GM12801 (cell line): ENCODE data around the gene NANOG.

ENCODE experiments used
- CTCF ChIP-seq: IDR thresholded peaks from one replicate; pipeline ENCODE4 v1.5.1; 2011; ENCODE audit warnings: control low read depth; ENCODE audit not compliant: insufficient read length; ENCODE audit errors: extremely low read depth

NANOG gene

GRCh38 chr12:7793211-7793610, 4.0 kb downstream of the NANOG start:
- no peak for TF ChIP-seq CTCF

GRCh38 chr12:7797698-7798398, 8.6 kb downstream of the NANOG start:
- TF ChIP-seq CTCF = no peak

- TF ChIP-seq CTCF = no peak
Observed at GRCh38 chr12:7801460-7801859, 12.3 kb downstream of the NANOG start.

- peak; percentile 91 for TF ChIP-seq CTCF
Observed at GRCh38 chr12:7806863-7807487, 17.8 kb downstream of the NANOG start.

GRCh38 chr12:7832059-7832696, 43.0 kb downstream of the NANOG start:
- no peak for TF ChIP-seq CTCF

- TF ChIP-seq CTCF = no peak
Observed at GRCh38 chr12:7833831-7834230, 44.6 kb downstream of the NANOG start.

- no peak for TF ChIP-seq CTCF
Observed at GRCh38 chr12:7834701-7835100, 45.5 kb downstream of the NANOG start.
